ENCODE data around the gene VPS13C. TPM values are rescaled to one million over a fixed set of nuclear protein-coding genes. Genes with fewer than 3 reads are reported as not detected.

The VPS13C gene
- total RNA-seq, 1 experiment from 2014 or later, result 12.5 TPM

DNA sequence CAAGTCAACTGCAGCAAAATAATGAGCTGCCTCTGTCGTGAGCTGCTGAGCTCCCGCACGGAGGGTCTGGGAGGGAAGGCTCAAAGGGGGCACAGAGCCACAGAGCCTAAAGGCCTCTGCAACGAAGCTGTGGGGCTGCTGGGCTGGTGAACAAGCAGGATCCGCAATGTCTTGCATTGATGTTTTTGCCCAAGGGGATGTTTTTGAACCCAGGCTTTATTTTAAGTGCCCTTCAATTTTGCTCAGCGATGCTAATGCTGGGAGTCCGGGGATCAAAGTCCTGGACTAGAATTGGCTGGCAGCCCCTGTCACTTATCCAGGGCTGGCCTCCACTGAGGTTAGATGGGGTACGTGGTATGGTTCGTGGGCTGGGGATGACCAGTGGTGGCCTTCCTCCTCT, 240.0 kb downstream of the VPS13C start:
- no peak for DNase-seq (ENCODE audit: low read depth)

DNA sequence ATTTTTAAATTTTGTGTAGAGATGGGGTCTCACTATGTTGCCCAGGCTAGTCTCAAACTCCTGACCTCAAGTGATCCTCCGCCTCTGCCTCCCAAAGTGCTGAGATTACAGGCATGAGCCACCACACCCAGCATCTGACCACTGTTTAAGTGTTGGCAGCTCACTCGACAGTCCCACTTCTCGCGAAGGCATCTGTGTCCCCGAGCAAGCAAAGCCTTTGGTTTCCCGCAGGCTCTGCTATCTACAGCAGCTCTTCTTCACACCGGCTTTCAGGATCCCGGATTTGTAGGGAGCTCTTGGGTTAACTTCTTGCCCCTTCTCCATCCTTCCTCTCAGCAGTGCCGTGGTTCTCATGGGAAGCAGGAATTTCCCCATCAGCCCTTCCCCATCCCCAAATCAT, 240.9 kb downstream of the VPS13C start:
- no peak for DNase-seq (ENCODE audit: low read depth)

DNA sequence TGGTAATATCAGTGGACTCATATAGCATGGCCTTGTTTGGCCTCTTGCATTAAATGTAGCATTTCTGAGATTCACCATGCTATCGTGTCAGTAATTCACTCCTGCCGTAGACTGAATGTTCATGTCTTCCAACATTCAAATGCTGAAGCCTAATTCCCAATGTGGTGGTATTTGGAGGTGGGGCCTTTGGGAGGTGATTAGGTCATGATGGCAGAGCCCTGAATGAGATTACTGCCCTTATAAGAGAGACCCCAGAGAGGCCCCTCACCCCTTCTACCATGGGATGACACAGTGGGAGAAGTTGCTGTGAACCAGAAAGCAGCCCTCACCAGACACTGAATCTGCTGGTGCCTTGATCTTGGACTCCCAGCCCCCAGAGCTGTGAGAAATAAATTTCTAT, 241.4 kb downstream of the VPS13C start:
- DNase-seq (ENCODE audit: low read depth), result no peak

DNA sequence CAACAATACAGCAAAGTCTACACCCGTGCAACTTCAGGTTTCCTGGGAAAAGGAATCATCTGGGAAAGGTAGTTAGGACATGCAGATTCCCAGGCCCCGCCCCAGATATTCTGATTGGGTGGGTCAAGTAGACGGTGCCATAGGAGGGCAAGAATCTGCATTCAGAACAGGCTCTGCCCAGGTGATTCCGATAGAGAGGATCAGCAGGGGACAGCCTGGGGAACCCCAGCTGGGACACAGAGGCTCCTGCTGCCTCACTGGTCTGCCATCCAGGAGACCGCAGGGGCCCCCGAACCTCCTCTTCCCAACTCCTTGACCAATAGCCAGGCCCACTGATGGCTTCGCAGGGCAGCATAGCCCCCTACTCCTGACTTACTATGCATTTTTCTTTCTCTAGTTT, 243.4 kb downstream of the VPS13C start:
- no peak for DNase-seq (ENCODE audit: low read depth)

DNA sequence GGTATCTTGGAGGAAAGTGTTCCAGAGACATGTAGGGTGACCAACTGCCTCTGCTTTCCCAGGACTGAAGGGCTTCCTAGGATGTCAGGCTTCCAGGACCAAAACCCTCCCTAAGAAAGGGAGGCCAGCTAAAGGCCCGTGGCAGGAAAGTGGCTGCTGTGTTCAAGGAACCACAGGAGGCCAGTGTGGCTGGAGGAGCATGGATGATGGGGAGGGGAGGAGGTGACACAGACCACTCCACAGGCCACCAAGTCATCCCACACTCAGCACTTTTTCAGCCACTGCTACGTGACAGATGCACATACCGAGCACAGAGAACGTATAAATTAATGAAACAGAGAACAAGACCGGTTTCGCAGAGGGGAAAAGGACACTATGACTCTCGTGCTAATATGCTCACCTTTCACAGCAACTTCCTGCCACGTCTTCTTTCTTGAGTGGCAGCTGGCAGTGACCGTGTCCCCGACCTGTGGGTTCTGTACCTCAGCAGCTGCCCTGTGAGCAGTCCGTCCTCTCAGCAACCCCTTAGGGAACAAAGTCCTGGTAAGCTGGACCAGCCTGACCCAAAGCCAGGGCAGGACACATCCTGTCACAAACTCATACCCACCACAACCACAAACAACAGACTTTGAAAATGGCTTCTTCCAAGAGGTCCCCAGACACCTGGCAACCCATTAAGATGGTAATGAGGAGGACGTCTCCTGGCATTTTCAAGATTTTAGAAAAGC, 244.7 kb downstream of the VPS13C start:
- no peak for DNase-seq (ENCODE audit: low read depth)

DNA sequence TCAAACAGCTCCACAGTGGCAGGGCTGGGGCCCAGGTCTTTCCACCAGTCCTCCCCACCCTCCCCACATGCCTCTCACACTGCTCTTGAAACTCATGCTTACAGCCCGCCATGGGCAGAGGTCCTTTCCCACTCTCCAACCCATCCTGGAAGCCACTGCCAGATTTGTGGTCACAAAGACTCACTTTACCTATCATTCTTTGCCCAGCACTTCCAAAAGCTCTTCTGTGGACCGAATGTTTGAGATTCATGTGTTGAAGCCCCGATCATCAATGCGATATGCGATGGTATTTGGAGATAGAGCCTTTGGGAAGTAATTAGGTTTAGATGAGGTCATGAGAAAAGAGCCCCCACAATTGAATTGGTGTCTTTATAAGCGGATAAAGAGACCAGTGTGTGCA, 247.8 kb downstream of the VPS13C start:
- no peak for DNase-seq (ENCODE audit: low read depth)

DNA sequence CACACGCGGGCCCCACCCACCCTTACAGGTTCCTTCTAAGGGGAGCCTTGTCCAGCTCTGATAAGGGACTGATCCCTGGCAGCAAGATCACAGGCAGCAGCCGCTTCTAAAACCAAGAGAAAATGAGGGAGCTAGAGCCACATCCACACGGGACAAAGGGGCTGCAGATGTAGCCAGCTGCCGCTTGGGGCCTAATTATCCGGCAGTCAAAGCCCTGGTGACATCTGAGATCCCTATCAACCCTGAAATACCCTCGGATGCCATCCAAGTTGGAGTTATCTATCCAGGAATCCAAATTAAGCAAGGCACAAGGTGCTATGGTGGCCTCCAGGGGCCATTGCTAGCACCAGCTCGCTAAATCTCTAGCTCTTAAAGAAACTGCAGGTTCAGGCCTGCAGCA, 248.3 kb downstream of the VPS13C start:
- DNase-seq (ENCODE audit: low read depth), result no peak

DNA sequence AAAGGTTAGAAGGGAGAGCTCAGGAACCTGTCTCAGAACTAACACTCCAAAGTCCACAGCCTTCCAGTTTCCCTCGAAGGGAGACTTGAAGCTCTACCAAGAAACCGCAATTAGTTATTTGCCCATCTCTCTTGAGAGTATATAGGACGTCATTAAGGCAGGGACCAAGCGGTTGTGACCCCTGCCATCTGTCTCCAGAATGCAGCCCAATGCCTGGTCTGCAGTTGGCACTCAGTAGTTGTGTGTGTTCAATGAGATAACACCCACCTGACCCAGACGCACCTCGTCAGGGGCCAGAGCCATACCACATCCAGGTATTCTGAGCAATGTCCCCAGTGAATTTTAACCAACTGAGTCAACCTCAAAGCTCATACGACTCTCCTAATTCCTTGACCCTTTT, 251.0 kb downstream of the VPS13C start:
- no peak for DNase-seq (ENCODE audit: low read depth)

DNA sequence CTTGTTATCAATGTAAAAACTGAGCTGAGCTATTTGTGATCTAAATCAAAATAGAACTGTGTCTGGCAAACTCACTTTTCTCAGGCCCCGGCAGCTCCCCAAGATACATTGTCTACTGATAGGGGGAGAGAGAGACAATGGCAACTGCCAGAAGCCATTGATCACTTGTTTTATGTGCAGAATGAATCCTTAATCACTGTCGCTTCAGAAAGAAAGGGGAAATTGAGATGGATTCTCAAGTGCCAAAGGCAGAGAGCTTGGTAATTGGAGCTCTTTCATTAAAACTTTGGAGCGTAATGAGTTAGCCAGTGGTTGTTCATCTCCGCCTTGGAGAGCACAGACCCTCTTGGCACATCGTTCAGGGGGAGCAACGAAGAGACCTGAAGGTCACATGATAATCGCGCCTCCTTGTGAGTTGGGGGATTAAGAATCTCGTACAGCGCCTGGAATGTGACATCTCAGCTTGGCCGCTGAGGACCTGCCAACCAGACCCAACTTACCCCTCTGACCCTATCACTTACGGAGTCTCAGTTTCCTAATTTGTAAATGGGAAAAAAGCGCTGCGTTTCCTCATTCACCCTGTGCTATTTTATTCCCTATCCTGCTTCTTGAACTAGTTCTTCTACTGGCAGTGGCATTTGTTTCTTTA, 252.8 kb downstream of the VPS13C start:
- no peak for DNase-seq (ENCODE audit: low read depth)

Other genes starting within 250 kb of the VPS13C start
- 0.05 TPM in 1 of 2 replicates, not detected in the other for gene C2CD4A, start 6.5 kb upstream of the VPS13C start, total RNA-seq (2014; rRNA removed; shearing (Covaris generic))
- not detected in 2 replicates for gene C2CD4B, start 104.8 kb upstream of the VPS13C start, total RNA-seq (2014; rRNA removed; shearing (Covaris generic))